ENCODE data around the gene PDC. TPM values are rescaled to one million over a fixed set of nuclear protein-coding genes. Genes with fewer than 3 reads are reported as not detected.

Gene PDC
- total RNA-seq, 1 experiment from 2014 or later: not detected

DNA sequence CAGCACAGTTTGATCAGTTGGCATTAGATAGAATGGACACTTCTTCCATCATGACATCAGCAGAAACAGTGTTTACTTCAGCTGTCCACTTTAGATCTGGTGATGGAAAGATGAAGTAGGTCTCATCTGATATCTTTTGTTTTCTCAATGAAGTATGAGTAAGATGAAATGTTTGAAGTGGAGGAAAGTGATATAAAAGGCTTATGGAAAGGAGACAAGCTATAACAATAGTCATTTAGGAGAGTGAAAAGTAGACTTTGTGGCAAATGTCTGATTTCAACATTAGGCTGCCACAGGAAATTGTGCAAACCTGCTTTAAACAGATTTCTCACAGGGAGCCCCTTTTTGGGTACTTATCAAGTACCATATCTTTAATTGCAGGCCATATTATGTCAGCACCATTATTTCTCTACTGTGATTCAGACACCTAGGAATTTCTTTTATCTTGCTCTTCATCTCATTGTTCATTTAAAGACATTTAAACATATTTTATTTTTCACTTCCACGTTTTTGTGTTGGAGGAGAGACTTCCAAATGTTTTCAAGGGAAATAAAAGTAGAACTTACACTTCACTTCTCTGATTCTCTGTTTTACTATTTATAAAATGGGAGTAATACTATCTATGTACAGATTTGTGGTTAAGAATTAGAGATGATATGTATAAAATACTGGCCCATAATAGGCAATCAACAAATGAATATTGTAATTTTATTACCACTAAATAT is 18.1 kb downstream of the PDC start:
- Histone ChIP-seq H3K36me3 (replicated peaks; ENCODE audit: control insufficient read depth, insufficient read depth, low read length) (no peaks in the 10 kb centered on the region), H3K4me3 (ENCODE audit: insufficient read depth, low read depth, low read length) (no peak overlapping the region), H3K27me3 (ENCODE audit: control insufficient read depth, insufficient read depth, low read length) (no peaks in the 10 kb centered on the region)
- DNase-seq: no peak

DNA sequence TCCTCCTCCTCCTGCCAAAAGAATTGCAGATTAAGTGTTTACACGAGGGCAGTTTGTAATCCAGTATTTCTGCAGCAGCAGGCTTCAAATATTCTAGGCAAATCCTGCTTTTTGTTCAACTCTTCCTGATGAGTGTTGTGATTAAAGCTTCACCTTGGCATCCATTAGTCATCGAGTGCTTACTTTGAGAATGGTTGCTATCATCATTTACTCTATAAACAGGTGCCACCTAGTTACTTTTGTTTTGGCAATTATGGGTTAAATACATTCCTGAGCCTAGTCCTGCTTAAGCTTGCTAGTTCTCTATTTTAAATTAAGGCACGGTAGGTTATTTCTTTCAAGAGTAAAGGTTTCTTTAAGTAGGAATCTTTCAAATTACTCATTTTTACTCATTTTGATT is 20.3 kb downstream of the PDC start:
- DNase-seq: no peak

DNA sequence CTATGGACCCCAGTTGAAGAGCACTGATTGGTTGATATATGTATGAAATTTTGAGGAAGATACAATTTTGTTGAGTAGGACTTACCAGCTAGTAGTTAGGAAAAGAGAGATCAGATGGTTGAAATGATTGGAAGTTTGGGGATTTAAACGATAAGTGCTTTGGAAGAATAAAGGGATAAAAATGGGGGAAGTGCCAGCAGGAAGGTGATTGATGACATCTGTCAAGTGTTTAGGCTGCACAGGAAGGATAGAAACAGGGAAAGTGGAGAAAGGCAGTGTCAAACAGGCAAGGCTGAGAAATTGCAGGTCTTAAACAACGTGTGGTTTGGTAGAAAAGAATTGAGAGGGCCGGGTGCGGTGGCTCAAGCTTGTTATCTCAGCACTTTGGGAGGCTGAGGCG is 22.3 kb downstream of the PDC start:
- Histone ChIP-seq H3K27me3 (ENCODE audit: control insufficient read depth, insufficient read depth, low read length) (no peaks in the 10 kb centered on the region), H3K36me3 (replicated peaks; ENCODE audit: control insufficient read depth, insufficient read depth, low read length) (no peaks in the 10 kb centered on the region), H3K4me3 (ENCODE audit: insufficient read depth, low read depth, low read length) (no peak overlapping the region)
- DNase-seq: no peak

More for the DNA sequence above, 20.3 kb downstream of the PDC start:
- Histone ChIP-seq H3K36me3 (replicated peaks; ENCODE audit: control insufficient read depth, insufficient read depth, low read length) (no peaks in the 10 kb centered on the region), H3K27me3 (ENCODE audit: control insufficient read depth, insufficient read depth, low read length) (no peaks in the 10 kb centered on the region), H3K4me3 (ENCODE audit: insufficient read depth, low read depth, low read length) (no peak overlapping the region)

DNA sequence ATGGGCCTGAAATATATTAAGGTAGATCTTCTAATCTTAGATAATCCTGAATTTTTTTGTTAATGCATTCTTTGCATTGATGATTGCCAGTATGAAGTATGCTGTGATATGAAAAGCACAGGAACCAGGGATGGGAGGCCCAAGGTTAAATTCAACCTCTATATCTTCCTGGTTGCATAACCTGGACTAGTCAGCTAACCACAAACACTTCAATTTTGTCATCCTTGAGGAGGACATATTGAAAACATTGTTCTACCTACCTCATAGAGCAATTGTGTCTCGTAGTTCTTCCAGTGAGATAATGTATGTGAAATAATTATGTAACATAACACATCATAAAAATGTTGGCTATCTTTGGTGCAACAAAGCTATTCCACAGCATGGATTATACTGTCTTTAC is 25.6 kb downstream of the PDC start:
- H3K36me3 ChIP-seq (replicated peaks; ENCODE audit: control insufficient read depth, insufficient read depth, low read length): no peaks in the 10 kb centered on the region
- no peak for DNase-seq
- no peaks in the 10 kb centered on the region for H3K27me3 ChIP-seq (ENCODE audit: control insufficient read depth, insufficient read depth, low read length)
- H3K4me3 ChIP-seq (ENCODE audit: insufficient read depth, low read depth, low read length): no peak overlapping the region

DNA sequence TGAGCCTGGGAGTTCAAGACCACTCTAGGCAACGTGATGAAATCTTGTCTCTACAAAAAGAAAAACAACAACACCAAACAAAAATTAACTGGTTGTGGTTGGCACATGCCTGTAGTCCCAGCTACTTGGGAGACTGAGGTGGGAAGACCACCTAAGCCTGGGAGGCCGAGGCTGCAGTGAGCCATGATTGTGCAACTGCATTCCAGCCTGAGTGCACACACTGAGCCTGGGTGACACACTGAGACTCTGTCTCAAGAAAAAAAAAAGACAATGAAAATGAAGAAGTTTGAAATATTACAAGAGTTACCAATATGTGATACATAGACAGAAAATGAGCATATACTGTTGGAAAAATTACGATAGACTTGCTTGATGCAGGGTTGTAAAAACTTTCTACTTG is 31.9 kb downstream of the PDC start:
- Histone ChIP-seq H3K36me3 (replicated peaks; ENCODE audit: control insufficient read depth, insufficient read depth, low read length) (no peaks in the 10 kb centered on the region), H3K4me3 (ENCODE audit: insufficient read depth, low read depth, low read length) (no peak overlapping the region), H3K27me3 (ENCODE audit: control insufficient read depth, insufficient read depth, low read length) (no peaks in the 10 kb centered on the region)
- no peak for DNase-seq

DNA sequence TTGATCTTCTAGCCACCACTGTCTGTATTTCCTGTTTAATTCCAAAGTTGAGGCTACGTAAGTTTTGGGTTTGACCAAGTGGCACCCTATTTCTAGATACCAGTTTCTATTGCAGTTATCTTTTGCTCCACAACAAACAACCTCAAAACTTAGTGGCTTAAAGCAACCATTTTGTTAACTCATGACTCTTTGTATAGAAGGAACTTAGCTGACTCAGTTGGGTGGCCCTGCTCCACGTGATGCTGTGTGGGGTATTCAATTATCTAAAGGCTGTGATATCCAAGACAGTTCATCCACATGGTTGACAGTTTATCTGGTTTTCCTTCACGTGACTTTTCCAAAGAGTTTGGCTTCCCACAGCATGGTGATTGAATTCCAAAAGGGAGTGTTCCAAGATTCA is 34.8 kb downstream of the PDC start:
- no peak for DNase-seq
- no peak overlapping the region for H3K4me3 ChIP-seq (ENCODE audit: insufficient read depth, low read depth, low read length)
- H3K27me3 ChIP-seq (ENCODE audit: control insufficient read depth, insufficient read depth, low read length): no peaks in the 10 kb centered on the region
- no peaks in the 10 kb centered on the region for H3K36me3 ChIP-seq (replicated peaks; ENCODE audit: control insufficient read depth, insufficient read depth, low read length)

DNA sequence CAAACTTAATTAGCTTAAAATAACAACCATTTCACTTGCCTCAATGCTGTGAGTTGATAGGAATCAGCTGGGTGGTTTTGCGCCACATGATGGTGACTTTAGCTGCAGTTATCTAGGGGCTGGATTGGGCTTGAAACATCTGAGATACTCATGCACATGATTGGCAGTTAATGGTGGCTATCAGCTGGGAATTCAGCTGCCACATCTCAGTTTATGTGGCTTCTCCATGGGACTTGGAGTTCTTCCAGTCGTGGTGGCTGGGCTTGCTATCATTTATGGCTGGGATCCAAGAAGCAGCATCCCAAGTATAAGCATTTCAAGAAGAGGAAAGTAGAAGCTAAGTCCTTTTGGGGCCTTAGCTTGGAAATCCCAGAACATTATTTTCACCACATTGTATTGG is 36.4 kb downstream of the PDC start:
- H3K36me3 ChIP-seq (replicated peaks; ENCODE audit: control insufficient read depth, insufficient read depth, low read length): no peaks in the 10 kb centered on the region; the same call in 1 of the 2 replicates
- H3K4me3 ChIP-seq (ENCODE audit: insufficient read depth, low read depth, low read length): no peak overlapping the region
- DNase-seq: no peak

DNA sequence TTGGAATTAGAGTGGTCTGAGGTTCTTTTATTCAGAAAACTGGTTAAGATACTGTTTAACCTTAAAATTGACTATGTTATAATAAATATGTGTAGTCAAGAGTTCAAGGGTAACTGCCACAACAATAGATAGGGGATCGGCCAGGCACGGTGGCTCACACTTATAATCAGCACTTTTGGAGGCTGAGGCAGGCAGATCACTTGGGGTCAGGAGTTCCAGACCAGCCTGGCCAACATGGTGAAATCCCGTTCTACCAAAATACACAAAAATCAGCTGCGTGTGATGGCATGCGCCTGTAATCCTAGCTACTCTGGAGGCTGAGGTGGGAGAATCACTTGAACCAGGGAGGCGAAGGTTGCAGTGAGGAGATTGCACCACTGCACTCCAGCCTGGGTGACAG is 39.5 kb downstream of the PDC start:
- Histone ChIP-seq H3K27me3 (ENCODE audit: control insufficient read depth, insufficient read depth, low read length) (no peaks in the 10 kb centered on the region), H3K36me3 (replicated peaks; ENCODE audit: control insufficient read depth, insufficient read depth, low read length) (peaks cover 3% of the 10 kb centered on the region), H3K4me3 (ENCODE audit: insufficient read depth, low read depth, low read length) (no peak overlapping the region)
- DNase-seq: no peak

More for the DNA sequence above, 36.4 kb downstream of the PDC start:
- no peaks in the 10 kb centered on the region for H3K27me3 ChIP-seq (ENCODE audit: control insufficient read depth, insufficient read depth, low read length)

DNA sequence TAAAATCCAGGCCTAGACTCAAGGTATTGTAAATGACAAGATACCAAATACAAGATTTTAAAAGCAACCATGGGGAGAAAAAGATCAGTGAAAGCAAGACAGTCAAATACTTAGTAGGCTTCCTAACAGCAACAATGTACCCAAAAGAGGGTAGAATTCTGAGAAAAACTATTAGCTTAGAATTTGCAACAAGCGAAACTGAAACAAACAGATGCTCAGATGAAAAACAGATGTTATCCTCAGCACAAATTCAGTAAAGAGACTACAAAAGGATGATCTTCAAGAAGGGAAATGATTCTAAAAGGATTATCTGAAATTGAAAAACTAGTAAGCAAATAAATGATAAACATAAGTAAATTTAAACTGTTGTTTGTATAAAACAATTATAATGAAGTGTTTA is 40.0 kb downstream of the PDC start:
- no peak overlapping the region for H3K4me3 ChIP-seq (ENCODE audit: insufficient read depth, low read depth, low read length)
- no peaks in the 10 kb centered on the region for H3K27me3 ChIP-seq (ENCODE audit: control insufficient read depth, insufficient read depth, low read length)
- H3K36me3 ChIP-seq (replicated peaks; ENCODE audit: control insufficient read depth, insufficient read depth, low read length): peaks cover 3% of the 10 kb centered on the region
- no peak for DNase-seq

DNA sequence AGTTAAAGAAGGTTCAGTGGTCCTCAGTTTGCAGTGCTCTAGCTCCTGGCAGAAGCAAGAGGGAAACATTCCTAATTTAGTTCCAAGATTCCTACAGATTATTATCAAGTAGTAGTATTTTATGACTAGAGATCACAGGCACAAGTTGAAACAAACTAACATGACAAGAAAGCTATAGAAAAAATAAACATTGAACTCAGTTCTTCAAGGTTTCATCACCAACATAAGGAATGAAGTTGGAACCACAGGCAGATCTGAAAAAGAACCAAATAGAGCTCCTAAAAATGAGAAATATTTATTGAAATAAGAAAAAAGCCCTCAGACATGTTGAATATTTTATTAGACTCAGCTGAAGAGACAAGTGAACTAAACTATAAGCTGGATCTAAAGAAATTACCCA is 40.6 kb downstream of the PDC start:
- H3K4me3 ChIP-seq (ENCODE audit: insufficient read depth, low read depth, low read length): no peak overlapping the region

DNA sequence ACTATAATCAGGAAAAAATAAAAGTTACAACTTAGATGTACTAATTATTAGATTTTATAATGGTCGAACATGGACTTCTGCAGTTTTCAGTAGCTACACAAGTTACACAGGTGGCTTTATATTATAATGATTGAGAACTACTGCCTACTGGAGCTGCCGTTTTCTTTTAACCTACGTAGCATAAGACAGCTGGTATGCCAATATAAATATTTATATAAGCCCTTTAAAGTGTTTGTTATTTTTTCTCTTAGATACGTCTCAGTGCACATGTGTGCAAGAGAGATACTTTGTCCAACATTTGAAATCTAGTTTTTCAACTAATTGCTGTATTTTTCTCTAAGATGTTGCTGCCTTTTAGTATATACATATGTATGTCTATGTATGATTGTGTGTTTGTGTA is 42.4 kb downstream of the PDC start:
- DNase-seq: no peak
- Histone ChIP-seq H3K27me3 (ENCODE audit: control insufficient read depth, insufficient read depth, low read length) (no peaks in the 10 kb centered on the region), H3K4me3 (ENCODE audit: insufficient read depth, low read depth, low read length) (no peak overlapping the region), H3K36me3 (replicated peaks; ENCODE audit: control insufficient read depth, insufficient read depth, low read length) (peaks cover 4% of the 10 kb centered on the region)

More for the DNA sequence above, 40.6 kb downstream of the PDC start:
- Histone ChIP-seq H3K36me3 (replicated peaks; ENCODE audit: control insufficient read depth, insufficient read depth, low read length) (peaks cover 3% of the 10 kb centered on the region), H3K27me3 (ENCODE audit: control insufficient read depth, insufficient read depth, low read length) (no peaks in the 10 kb centered on the region)
- DNase-seq: no peak

DNA sequence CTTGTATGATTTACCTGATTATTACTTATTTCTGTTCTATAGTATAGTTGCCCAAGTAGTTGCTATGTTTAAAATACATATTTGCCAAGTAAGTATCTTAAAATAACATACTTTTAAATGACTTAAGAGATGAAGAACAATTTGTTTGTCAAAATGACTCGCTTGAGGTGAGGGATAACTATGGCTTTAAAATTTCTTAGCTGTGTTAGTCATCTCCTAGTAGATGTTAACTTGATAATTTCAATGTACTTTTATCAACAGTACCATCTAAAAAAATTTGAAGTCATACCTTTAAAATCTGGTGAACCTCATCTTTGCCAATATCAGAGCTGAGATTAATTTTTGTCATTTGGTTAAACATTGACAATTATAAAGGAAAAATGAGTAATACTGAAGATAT is 47.6 kb downstream of the PDC start:
- H3K36me3 ChIP-seq (replicated peaks; ENCODE audit: control insufficient read depth, insufficient read depth, low read length): peaks cover 1% of the 10 kb centered on the region
- no peak for DNase-seq
- no peaks in the 10 kb centered on the region for H3K27me3 ChIP-seq (ENCODE audit: control insufficient read depth, insufficient read depth, low read length)
- no peak overlapping the region for H3K4me3 ChIP-seq (ENCODE audit: insufficient read depth, low read depth, low read length)

DNA sequence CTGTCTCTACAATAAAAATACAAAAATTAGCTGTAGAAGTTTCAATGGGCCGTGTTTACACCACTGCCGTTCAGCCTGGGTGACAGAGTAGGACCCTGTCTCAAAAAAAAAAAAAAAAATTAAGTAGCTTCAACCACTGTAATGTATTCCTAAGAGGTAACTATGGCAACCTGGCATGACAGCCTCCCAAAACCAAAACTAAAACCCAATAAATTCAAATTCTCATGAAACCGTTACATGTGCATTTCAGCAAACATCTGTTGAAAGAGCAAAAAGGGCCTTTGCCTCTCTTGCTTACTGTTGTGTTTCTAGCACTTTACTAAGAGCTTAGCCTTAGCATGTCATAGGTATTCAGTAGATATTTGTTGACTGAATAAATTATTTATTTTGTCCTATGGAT is 51.8 kb downstream of the PDC start:
- peaks cover 5% of the 10 kb centered on the region for H3K36me3 ChIP-seq (replicated peaks; ENCODE audit: control insufficient read depth, insufficient read depth, low read length)
- no peak overlapping the region for H3K4me3 ChIP-seq (ENCODE audit: insufficient read depth, low read depth, low read length)
- no peaks in the 10 kb centered on the region for H3K27me3 ChIP-seq (ENCODE audit: control insufficient read depth, insufficient read depth, low read length)
- no peak for DNase-seq

DNA sequence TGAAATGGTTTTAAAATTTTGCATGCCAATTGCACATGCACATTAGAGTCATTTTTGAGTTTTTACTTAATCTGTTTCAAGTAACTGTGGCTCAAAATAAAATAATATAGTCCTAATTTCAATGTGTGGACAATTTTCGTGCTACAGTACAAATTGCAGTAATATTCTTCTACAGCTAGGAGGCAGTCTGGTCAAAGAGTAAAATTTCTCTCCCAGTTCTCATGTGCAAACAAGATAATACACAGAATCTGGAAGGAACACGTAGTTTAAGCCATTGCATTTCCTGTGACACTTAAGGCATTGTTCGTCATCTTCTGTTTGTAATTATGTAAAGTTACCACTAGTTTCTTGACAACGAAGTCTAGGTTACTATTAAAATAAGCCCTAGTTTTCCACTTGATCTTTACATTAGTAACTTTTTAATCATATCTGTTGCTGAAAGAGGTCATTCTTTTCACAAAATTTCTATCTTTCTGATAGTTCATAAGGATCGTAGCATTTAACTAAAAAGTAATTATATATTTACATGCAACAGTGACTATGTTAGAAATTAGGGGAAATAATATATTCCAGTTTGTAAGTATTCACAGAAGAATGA is 56.4 kb downstream of the PDC start:
- no peak overlapping the region for H3K4me3 ChIP-seq (ENCODE audit: insufficient read depth, low read depth, low read length)
- H3K36me3 ChIP-seq (replicated peaks; ENCODE audit: control insufficient read depth, insufficient read depth, low read length): peaks cover 4% of the 10 kb centered on the region; the same call in 1 of the 2 replicates
- peak; percentile 15 for DNase-seq
- H3K27me3 ChIP-seq (ENCODE audit: control insufficient read depth, insufficient read depth, low read length): no peaks in the 10 kb centered on the region

DNA sequence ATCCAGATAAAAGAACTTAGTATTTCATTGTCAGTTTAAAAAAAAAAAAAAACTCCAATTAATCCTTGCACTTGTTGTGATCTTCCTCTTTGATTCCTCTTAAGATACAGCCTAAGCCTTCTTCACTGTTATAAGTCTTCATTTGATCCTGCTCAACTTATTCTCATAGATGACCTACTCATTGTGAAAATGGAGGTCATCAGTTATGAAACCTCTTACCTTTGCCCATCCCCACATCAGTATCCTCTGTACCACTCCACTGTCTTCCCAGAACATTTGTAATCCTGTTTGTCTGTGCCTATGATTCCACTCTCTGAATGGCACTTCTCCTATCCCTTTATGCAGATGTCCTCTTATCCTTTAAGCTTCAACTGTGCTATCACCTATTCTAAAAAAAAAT is 57.3 kb downstream of the PDC start:
- DNase-seq: no peak

More for the DNA sequence above, 57.3 kb downstream of the PDC start:
- Histone ChIP-seq H3K27me3 (ENCODE audit: control insufficient read depth, insufficient read depth, low read length) (no peaks in the 10 kb centered on the region), H3K36me3 (replicated peaks; ENCODE audit: control insufficient read depth, insufficient read depth, low read length) (peaks cover 6% of the 10 kb centered on the region; the same call in 1 of the 2 replicates), H3K4me3 (ENCODE audit: insufficient read depth, low read depth, low read length) (no peak overlapping the region)
